ENCODE results near the gene TASP1. TPM values are rescaled to one million over a fixed set of nuclear protein-coding genes. Genes with fewer than 3 reads are reported as not detected.

Gene TASP1
- total and polyA plus RNA-seq, 2 donors (not counting 3 experiments of a cell fraction or from before 2014, with no cell fraction given): 3.5 to 8.9 TPM

GRCh38 chr20:13671916-13672378 is 33.2 kb upstream of the TASP1 start:
- H2AFZ ChIP-seq (ENCODE audit: low read depth, low read length): no peak overlapping the region
- H3K9me1 ChIP-seq (replicated peaks; ENCODE audit: control insufficient read depth, extremely low read depth, insufficient read depth, low read length): no peaks in the 10 kb centered on the region
- FAIRE-seq: no peak
- H3K27me3 ChIP-seq (ENCODE audit: control insufficient read depth in 2 of 2, insufficient read depth in 2 of 2, low read length in 2 of 2): peaks cover 2 to 4% of the 10 kb centered on the region in 2 experiments
- TF ChIP-seq EZH2 (IDR thresholded peaks at IDR 0.05; ENCODE audit: borderline replicate concordance, low read depth, low read length, severe bottlenecking): no peak
- TF ChIP-seq MYC (IDR thresholded peaks at IDR 0.05; ENCODE audit: low read depth, low read length): no peak
- no peak for TF ChIP-seq FOS (IDR thresholded peaks at IDR 0.05; ENCODE audit: borderline replicate concordance, insufficient read depth, low read length)
- TF ChIP-seq POLR2AphosphoS5 (IDR thresholded peaks at IDR 0.05; ENCODE audit: insufficient read depth, low read depth, low read length): no peak
- TF ChIP-seq POLR2A (IDR thresholded peaks at IDR 0.05; ENCODE audit: low read depth, low read length): no peak
- no peak for TF ChIP-seq JUN (IDR thresholded peaks at IDR 0.05; ENCODE audit: borderline replicate concordance, insufficient read depth, insufficient read length, low read depth)
- no peak for TF ChIP-seq MAX (IDR thresholded peaks at IDR 0.05; ENCODE audit: insufficient read depth, insufficient read length)
- TF ChIP-seq CTCF (IDR thresholded peaks at IDR 0.05; ENCODE audit: extremely low read depth in 1 of 2, insufficient read depth in 1 of 2, low read depth in 1 of 2, low read length in 2 of 2): no peak
- TF ChIP-seq GATA2 (IDR thresholded peaks at IDR 0.05; ENCODE audit: insufficient read depth, insufficient read length, low read depth, low read length): no peak
- CTCF ChIA-PET: interaction anchor here (1.1 kb wide), 1 partner anchor 125 kb away, joined by 4 read pairs; no protein-coding TSS in a partner anchor
- DNase-seq (ENCODE audit: low read depth, low spot score): no peak
- intact Hi-C loops (cut with micrococcal nuclease): no loop called here
- no peaks in the 10 kb centered on the region for H4K20me1 ChIP-seq (replicated peaks; ENCODE audit: control insufficient read depth, extremely low read depth, insufficient read depth, low read length)
- no peaks in the 10 kb centered on the region for H3K4me1 ChIP-seq (ENCODE audit: control insufficient read depth, extremely low read depth, insufficient read depth, low read length)
- H3K9ac ChIP-seq (replicated peaks; ENCODE audit: extremely low read depth, insufficient read depth, low read length): no peak overlapping the region
- H3K79me2 ChIP-seq (ENCODE audit: control insufficient read depth, insufficient read depth, low read length): no peaks in the 10 kb centered on the region
- no peak overlapping the region for H3K27ac ChIP-seq (ENCODE audit: insufficient read depth, low read depth, low read length)
- H3K36me3 ChIP-seq (ENCODE audit: control insufficient read depth in 2 of 2, extremely low read depth in 1 of 2, insufficient read depth in 2 of 2, low read length in 2 of 2): no peaks in the 10 kb centered on the region
- no peaks in the 10 kb centered on the region for H3K9me3 ChIP-seq (replicated peaks; ENCODE audit: control insufficient read depth, insufficient read depth, low read length)
- POLR2A ChIA-PET: no interaction called here
- H3K4me2 ChIP-seq (ENCODE audit: insufficient read depth, low read length): no peak overlapping the region
- no peak overlapping the region for H3K4me3 ChIP-seq (replicated peaks in 1 of 3; ENCODE audit: insufficient read depth in 1 of 3, low read depth in 1 of 3, low read length in 3 of 3)
- dilution Hi-C loops (cut with MboI; ENCODE audit: extremely low pct_ligation_motif_present, low sequenced_read_pairs): no loop called here
- BruUV-seq (replicated peaks): no TSS peak

All from endothelial cell of umbilical vein (primary cell).